SK-N-MC (cell line): ENCODE results near the gene TUBB4A.
A peak's percentile ranks its signal among the peaks of the same experiment; 100 is the strongest.

ENCODE experiments used
- DNase-seq: peaks from one replicate; pipeline ENCODE4 v3.0.0-alpha.2; 2011; ENCODE audit warnings: low read depth, low spot score
- H3K27ac ChIP-seq: fragments of 200-600 bp; sonication (generic); 2 replicates; pipeline ENCODE4 v1.5.1; 2016; ENCODE audit warnings: mixed run types
- H3K36me3 ChIP-seq: fragments of 200-600 bp; sonication (generic); 2 replicates; pipeline ENCODE4 v1.6.1; 2017; ENCODE audit warnings: antibody characterized with exemption, low read length, mixed read lengths; ENCODE audit not compliant: insufficient read depth
- H3K4me3 ChIP-seq: fragments of 200-600 bp; sonication (generic); 2 replicates; pipeline ENCODE4 v1.5.1; 2016
- H3K9ac ChIP-seq: fragments of 200-600 bp; sonication (generic); 2 replicates; pipeline ENCODE4 v1.8.0; 2017; ENCODE audit warnings: mixed run types, mixed read lengths; ENCODE audit not compliant: insufficient read length
- H3K9me3 ChIP-seq: fragments of 200-600 bp; sonication (generic); 2 replicates; pipeline ENCODE4 v1.6.1; 2017; ENCODE audit warnings: low read depth, mild to moderate bottlenecking, antibody characterized with exemption, low read length, moderate library complexity, mixed read lengths
- EZH2 ChIP-seq: fragments of 200-600 bp; sonication (generic); IDR thresholded peaks from one replicate; pipeline ENCODE4 v1.6.1; 2017; ENCODE audit warnings: antibody characterized with exemption
- FOXP2 ChIP-seq: optimal IDR thresholded peaks from 2 replicates; pipeline ENCODE3; 2011; ENCODE audit warnings: mild to moderate bottlenecking, moderate library complexity; ENCODE audit not compliant: insufficient read depth; ENCODE audit errors: extremely low read length, control extremely low read depth
- POLR2AphosphoS5 ChIP-seq: IDR thresholded peaks from 2 replicates; pipeline ENCODE4 v1.6.1; 2012; ENCODE audit warnings: mild to moderate bottlenecking, low read depth, low read length, borderline replicate concordance

TUBB4A gene

DNA sequence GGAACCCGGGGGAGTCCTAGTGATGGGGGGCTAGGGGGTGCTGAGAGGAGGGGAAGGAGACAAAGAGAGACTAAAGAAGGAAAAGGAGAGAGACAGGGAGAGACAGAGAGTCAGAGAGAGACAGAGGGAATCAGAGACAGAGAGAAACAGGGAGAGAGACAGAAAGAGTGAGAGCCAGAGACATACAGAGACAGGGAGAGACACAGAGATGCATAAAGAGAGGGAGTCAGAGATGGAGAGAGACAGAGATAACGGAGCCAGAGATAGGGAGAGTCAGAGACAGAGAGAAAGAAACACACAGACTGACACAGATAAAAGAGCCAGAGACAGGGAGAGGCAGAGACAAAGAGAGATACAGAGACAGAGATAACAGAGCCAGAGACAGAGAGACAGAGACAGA lies 27.2 kb upstream of the TUBB4A start:
- H3K4me3 ChIP-seq: no peak overlapping the region
- no peak overlapping the region for H3K27ac ChIP-seq
- TF ChIP-seq POLR2AphosphoS5 (no peak), EZH2 (no peak), FOXP2 (no peak)
- no peaks in the 10 kb centered on the region; the same call in 1 of the 2 replicates for H3K36me3 ChIP-seq
- no peak for DNase-seq
- no peak overlapping the region for H3K9ac ChIP-seq
- H3K9me3 ChIP-seq: no peaks in the 10 kb centered on the region

DNA sequence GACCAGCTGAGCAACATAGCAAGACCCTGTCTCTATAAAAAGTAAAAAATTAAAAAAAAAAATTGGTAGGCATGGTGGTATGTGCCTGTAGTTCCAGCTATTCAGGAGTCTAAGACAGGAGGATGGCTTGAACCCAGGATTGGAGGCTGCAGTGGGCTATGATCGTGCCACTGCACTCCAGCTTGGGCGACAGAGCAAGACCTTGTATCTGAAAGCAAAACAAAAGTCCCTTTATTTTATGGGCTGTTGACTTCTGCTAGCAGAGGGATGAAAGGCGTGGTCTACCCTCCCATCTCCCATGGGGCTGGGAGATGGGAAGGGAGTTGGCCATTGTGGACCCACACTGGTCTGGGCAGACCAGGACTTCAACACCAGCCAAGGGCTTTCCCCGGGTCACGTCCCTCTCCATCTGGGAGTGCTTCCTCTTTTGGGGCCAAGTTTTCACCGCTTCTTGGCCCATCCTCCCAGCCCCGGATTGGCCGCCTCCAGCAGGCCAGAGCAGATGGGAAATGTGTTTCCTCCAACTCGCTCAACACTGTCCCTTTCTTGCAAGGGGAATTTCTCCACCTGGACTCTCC lies 26.5 kb upstream of the TUBB4A start:
- Histone ChIP-seq H3K9ac (no peak overlapping the region), H3K4me3 (no peak overlapping the region), H3K36me3 (no peaks in the 10 kb centered on the region), H3K27ac (no peak overlapping the region), H3K9me3 (no peaks in the 10 kb centered on the region)
- TF ChIP-seq FOXP2 (no peak), POLR2AphosphoS5 (no peak), EZH2 (no peak)
- DNase-seq: no peak

DNA sequence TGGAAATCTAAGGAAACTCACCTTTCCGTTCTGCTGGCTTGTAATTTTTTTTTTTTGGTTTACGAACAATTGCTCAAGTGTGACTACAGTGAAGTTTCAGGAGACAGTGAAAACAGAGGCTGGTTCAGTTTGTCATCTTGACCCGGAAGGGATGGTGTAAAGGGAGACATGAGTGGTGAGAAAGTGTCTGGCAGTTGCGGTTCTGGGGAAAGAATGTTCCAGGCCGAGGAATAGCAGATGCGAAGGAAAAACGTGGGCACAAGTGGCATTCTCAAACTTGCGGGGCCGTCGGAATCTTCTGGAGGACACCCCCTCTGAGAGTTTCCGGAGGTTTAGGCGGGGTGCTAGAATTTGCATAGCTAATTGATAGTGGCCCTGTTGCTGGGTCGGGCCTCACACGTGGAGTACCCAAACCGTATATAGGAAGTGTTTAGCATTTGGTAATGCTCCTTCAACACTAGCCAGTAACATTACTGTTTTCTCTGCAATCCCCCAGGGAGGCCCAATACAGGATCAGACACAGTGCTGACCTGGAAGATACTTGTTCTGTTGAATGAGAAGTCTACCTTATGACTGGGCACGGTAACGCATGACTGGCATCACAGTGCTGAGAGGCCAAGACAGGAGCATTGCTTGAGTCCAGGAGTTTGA lies 25.9 kb upstream of the TUBB4A start:
- TF ChIP-seq FOXP2: no peak
- TF ChIP-seq POLR2AphosphoS5: 0 out of 2 replicates have a peak, but pooled peaks have one; percentile 14
- H3K27ac ChIP-seq: no peak overlapping the region
- DNase-seq: no peak

DNA sequence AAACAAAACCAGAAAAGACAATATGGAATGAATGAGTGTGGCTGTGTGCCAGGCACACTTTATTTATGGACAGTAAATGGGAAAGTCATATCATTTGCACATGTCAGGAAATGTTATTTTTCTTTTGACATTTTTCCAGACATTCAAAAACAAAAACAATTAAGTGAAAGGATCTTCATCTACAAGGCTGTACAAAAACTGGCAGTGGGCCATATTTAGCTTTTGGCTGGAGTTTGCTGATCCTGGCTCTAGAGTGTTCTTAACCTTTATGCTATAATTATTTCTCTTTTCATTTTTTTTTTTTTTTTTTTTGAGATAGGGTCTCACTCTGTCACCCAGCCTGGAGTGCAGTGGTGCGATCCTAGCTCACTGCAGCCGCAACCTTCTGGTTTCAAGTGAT lies 22.2 kb upstream of the TUBB4A start:
- Histone ChIP-seq H3K27ac (no peak overlapping the region), H3K9me3 (no peaks in the 10 kb centered on the region), H3K4me3 (no peak overlapping the region), H3K9ac (no peak overlapping the region), H3K36me3 (no peaks in the 10 kb centered on the region)
- DNase-seq: no peak
- TF ChIP-seq POLR2AphosphoS5 (no peak), FOXP2 (no peak), EZH2 (no peak)

More for the DNA sequence above, 25.9 kb upstream of the TUBB4A start:
- H3K36me3 ChIP-seq: no peaks in the 10 kb centered on the region
- H3K4me3 ChIP-seq: no peak overlapping the region
- no peak overlapping the region for H3K9ac ChIP-seq
- H3K9me3 ChIP-seq: no peaks in the 10 kb centered on the region

DNA sequence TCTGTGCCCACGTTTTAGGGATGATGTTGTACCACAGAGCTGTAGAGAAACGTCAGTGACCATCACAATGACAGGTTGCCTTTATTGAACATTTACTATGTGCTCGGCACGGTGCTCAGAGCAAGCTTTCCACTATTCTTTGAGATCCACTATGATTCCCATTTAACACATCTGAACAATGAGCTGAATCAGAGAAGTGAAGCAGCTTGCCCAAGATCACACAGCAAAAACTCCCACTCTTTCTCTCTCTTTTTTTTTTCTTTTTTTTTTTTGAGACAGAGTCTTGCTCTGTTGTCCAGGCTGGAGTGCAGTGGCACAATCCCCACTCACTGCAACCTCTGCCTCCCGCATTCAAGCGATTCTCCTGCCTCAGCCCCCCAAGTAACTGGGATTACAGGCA lies 20.6 kb upstream of the TUBB4A start:
- TF ChIP-seq POLR2AphosphoS5 (no peak), EZH2 (no peak), FOXP2 (no peak)
- no peaks in the 10 kb centered on the region for H3K36me3 ChIP-seq
- no peak overlapping the region for H3K4me3 ChIP-seq
- DNase-seq: no peak
- H3K27ac ChIP-seq: no peak overlapping the region
- H3K9ac ChIP-seq: no peak overlapping the region
- no peaks in the 10 kb centered on the region for H3K9me3 ChIP-seq

DNA sequence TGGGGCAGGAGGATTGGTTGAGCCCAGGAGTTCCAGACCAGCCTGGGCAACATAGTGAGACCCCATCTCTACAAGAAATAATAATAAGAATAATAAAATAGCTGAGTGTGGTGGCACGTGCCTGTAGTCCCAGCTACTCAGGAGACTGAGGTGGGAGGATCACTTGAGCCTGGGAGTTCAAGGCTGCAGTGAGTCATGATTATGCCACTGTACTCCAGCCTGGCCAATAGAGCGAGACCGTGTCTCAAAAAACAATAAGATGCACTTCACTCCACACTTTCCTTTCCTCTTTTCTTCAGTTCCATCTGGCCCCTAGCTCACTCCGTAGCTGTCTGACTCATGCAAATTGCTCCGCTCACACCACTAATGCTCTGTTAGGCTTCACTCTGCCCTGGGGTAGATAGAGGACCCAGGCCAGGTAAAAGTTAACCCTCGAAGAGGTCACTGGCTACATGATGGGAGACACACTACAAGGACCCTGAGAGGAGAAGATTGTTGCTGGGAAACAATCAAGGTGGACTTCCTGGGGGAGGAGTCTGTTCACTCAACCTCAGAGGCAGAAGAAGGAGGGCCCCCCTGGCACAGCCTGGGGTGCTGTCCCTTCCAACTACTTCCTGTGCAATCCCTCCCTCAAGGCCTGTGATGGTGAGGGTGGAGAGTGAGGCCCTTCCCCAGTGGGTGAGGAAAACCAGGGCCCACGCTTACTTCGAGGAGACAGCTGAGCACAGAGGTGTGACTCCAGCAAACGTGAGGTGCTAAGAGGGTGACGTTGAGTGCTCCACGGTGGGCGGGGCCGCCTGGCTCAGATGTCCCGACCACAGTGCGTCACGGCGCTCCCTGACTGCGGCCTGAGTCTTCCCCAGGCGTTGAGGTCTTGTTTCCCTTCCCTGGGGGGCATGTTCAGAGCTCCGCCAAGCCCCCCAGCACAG lies 19.9 kb upstream of the TUBB4A start:
- Histone ChIP-seq H3K9me3 (no peaks in the 10 kb centered on the region), H3K36me3 (no peaks in the 10 kb centered on the region), H3K27ac (no peak overlapping the region), H3K4me3 (no peak overlapping the region), H3K9ac (no peak overlapping the region)
- TF ChIP-seq POLR2AphosphoS5 (no peak), FOXP2 (no peak), EZH2 (no peak)
- DNase-seq: no peak

DNA sequence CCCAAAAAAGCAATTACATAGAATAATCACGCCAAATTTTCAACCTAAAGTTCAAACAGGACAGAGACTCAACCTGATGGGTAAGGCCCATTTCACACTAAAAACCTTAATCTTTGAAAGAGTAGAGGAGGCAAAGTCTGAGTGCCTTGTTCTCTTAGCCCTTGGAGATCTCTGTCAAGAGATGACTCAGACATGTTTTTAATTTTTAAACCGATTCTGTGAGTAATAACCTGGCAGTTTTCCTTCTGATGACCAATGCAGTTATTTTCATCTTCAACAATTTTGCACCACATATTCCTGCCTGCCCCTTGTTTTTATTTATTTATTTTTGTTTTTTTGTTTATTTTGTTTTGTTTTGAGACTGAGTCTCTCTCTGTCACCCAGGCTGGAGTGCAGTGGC lies 17.2 kb upstream of the TUBB4A start:
- no peak overlapping the region for H3K4me3 ChIP-seq
- no peak for DNase-seq
- H3K27ac ChIP-seq: no peak overlapping the region
- TF ChIP-seq EZH2 (no peak), POLR2AphosphoS5 (no peak), FOXP2 (no peak)
- no peaks in the 10 kb centered on the region for H3K9me3 ChIP-seq
- H3K36me3 ChIP-seq: no peaks in the 10 kb centered on the region
- no peak overlapping the region for H3K9ac ChIP-seq

DNA sequence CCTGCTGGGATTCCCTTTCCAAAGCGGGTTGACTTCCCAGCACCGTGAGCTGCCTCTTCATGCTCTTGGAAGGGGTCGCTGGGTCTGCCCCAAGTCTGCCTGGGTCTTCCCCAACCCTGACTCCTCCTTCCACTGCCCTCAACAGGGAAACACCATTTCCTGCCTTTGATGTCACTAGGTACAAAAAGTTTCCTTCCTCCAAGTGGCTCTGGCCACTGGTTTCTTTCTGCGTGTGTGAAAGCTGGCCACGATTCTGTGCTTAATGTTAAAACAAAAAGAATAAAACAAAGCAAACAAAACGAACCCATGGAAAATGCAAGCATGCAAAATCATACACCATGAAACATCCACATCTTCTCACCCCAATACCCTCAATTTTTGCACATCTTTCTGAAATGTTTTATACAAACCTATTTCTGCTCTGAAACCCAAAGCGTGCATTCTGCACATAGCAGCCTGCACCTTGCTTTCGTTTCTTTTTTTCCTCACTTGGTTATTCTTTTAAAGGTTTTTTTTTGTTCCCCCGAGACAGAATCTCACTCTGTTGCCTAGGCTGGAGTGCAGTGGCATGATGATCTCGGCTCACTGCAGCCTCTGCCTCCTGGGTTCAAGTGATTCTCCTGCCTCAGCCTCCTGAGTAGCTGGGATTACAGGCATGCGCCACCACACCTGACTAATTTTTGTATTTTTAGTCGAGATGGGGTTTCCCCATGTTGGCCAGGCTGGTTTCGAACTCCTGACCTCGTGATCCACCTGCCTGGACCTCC lies 16.2 kb upstream of the TUBB4A start:
- Histone ChIP-seq H3K9me3 (no peaks in the 10 kb centered on the region), H3K4me3 (no peak overlapping the region), H3K9ac (no peak overlapping the region), H3K36me3 (no peaks in the 10 kb centered on the region), H3K27ac (no peak overlapping the region)
- TF ChIP-seq POLR2AphosphoS5 (no peak), FOXP2 (no peak), EZH2 (no peak)
- DNase-seq: no peak
